HEK293 (cell line): ENCODE data around the gene PDE4B.

Experiments used
- HOXC10 ChIP-seq: sonication (generic); formaldehyde crosslinking; IDR thresholded peaks from 2 replicates; pipeline ENCODE4 v1.8.1; 2023; ENCODE audit warnings: mild to moderate bottlenecking, missing genetic modification reagents
- OSR2 ChIP-seq: fragments of 450-650 bp; formaldehyde crosslinking; IDR thresholded peaks from 2 replicates; pipeline ENCODE4 v1.5.1; 2016; ENCODE audit warnings: missing biosample characterization, missing genetic modification characterization
- OVOL3 ChIP-seq: fragments of 450-650 bp; formaldehyde crosslinking; IDR thresholded peaks from 2 replicates; pipeline ENCODE4 v1.5.1; 2016; ENCODE audit warnings: missing biosample characterization, missing genetic modification characterization
- SETDB1 ChIP-seq: IDR thresholded peaks from one replicate; pipeline ENCODE4 v1.6.1; 2017; ENCODE audit warnings: mild to moderate bottlenecking, low read length, moderate library complexity, mixed read lengths; ENCODE audit not compliant: insufficient read length
- TCF7L2 ChIP-seq: IDR thresholded peaks from 2 replicates; pipeline ENCODE4 v1.6.1; 2011; ENCODE audit warnings: low read depth, mild to moderate bottlenecking, inconsistent platforms, low read length, moderate library complexity, borderline replicate concordance
- ZFP3 ChIP-seq: fragments of 450-650 bp; formaldehyde crosslinking; IDR thresholded peaks from 2 replicates; pipeline ENCODE4 v1.5.1; 2016; ENCODE audit warnings: low read depth, missing biosample characterization, missing genetic modification characterization
- ZFP69B ChIP-seq: fragments of 450-650 bp; formaldehyde crosslinking; IDR thresholded peaks from 2 replicates; pipeline ENCODE4 v1.5.1; 2016; ENCODE audit warnings: missing biosample characterization, missing genetic modification characterization
- ZNF140 ChIP-seq: fragments of 450-650 bp; formaldehyde crosslinking; IDR thresholded peaks from 2 replicates; pipeline ENCODE4 v1.5.1; 2016; ENCODE audit warnings: missing biosample characterization, missing genetic modification characterization
- ZNF174 ChIP-seq: fragments of 450-650 bp; formaldehyde crosslinking; IDR thresholded peaks from 2 replicates; pipeline ENCODE4 v1.5.0; 2017; ENCODE audit warnings: missing biosample characterization, mild to moderate bottlenecking, missing genetic modification characterization
- ZNF2 ChIP-seq: fragments of 450-650 bp; formaldehyde crosslinking; IDR thresholded peaks from 2 replicates; pipeline ENCODE4 v1.5.1; 2016; ENCODE audit warnings: missing biosample characterization, missing genetic modification characterization
- ZNF202 ChIP-seq: fragments of 450-650 bp; formaldehyde crosslinking; IDR thresholded peaks from 2 replicates; pipeline ENCODE4 v1.5.1; 2016; ENCODE audit warnings: missing biosample characterization, missing genetic modification characterization, borderline replicate concordance
- ZNF416 ChIP-seq: fragments of 450-650 bp; formaldehyde crosslinking; IDR thresholded peaks from 2 replicates; pipeline ENCODE4 v1.5.1; 2016; ENCODE audit warnings: missing biosample characterization, missing genetic modification characterization
- ZNF501 ChIP-seq: fragments of 450-650 bp; formaldehyde crosslinking; IDR thresholded peaks from 2 replicates; pipeline ENCODE4 v1.5.1; 2016; ENCODE audit warnings: missing biosample characterization, missing genetic modification characterization
- ZNF530 ChIP-seq: fragments of 450-650 bp; formaldehyde crosslinking; IDR thresholded peaks from 2 replicates; pipeline ENCODE4 v1.5.1; 2016; ENCODE audit warnings: low read depth, missing biosample characterization, missing genetic modification characterization
- ZNF555 ChIP-seq: fragments of 450-650 bp; formaldehyde crosslinking; conservative IDR thresholded peaks from 2 replicates; pipeline ENCODE4 v1.5.1; 2017; ENCODE audit warnings: missing biosample characterization, mild to moderate bottlenecking, missing genetic modification characterization, inconsistent platforms
- ZNF610 ChIP-seq: fragments of 450-650 bp; formaldehyde crosslinking; IDR thresholded peaks from 2 replicates; pipeline ENCODE4 v1.5.1; 2016; ENCODE audit warnings: missing biosample characterization, missing genetic modification characterization, borderline replicate concordance
- ZNF776 ChIP-seq: fragments of 450-650 bp; formaldehyde crosslinking; IDR thresholded peaks from 2 replicates; pipeline ENCODE4 v1.5.0; 2017; ENCODE audit warnings: missing biosample characterization, missing genetic modification characterization, borderline replicate concordance
- ZNF785 ChIP-seq: fragments of 450-650 bp; formaldehyde crosslinking; IDR thresholded peaks from 2 replicates; pipeline ENCODE4 v1.5.1; 2016; ENCODE audit warnings: missing biosample characterization, missing genetic modification characterization
- TF ChIP-seq, protein P1 (sequence below): fragments of 450-650 bp; formaldehyde crosslinking; IDR thresholded peaks from 2 replicates; pipeline ENCODE4 v1.5.1; 2016; ENCODE audit warnings: missing biosample characterization, missing genetic modification characterization
- TF ChIP-seq, protein P2 (sequence below): fragments of 450-650 bp; formaldehyde crosslinking; IDR thresholded peaks from 2 replicates; pipeline ENCODE4 v1.5.1; 2016; ENCODE audit warnings: missing biosample characterization, missing genetic modification characterization
- TF ChIP-seq, protein P3 (sequence below): fragments of 450-650 bp; IDR thresholded peaks from 2 replicates; pipeline ENCODE4 v1.5.1; 2018; ENCODE audit warnings: missing biosample characterization, missing genetic modification characterization
- TF ChIP-seq, protein P4 (sequence below): fragments of 450-650 bp; formaldehyde crosslinking; IDR thresholded peaks from 2 replicates; pipeline ENCODE4 v1.5.1; 2016; ENCODE audit warnings: missing biosample characterization, missing genetic modification characterization, borderline replicate concordance

PDE4B gene

DNA sequence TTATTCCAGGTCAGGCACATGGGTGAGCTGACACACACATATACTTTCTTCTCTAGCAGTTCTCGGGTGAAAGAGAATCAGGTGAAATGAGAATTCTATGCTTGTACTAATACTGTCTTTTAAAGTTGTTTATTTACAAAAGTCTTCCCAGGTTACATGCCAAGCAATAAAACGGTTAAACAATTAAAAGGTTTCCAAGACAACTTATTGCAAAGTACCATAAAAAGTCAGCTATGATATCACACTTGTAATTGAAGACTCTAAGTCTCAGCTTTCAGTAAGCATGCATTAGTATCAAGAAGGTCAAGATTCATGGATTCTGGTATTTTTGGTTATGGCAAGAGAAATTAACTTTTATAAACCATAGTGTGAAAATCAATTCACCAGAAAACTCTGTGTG lies 171.4 kb downstream of the PDE4B start (continued):
- TF ChIP-seq, protein P1, sequence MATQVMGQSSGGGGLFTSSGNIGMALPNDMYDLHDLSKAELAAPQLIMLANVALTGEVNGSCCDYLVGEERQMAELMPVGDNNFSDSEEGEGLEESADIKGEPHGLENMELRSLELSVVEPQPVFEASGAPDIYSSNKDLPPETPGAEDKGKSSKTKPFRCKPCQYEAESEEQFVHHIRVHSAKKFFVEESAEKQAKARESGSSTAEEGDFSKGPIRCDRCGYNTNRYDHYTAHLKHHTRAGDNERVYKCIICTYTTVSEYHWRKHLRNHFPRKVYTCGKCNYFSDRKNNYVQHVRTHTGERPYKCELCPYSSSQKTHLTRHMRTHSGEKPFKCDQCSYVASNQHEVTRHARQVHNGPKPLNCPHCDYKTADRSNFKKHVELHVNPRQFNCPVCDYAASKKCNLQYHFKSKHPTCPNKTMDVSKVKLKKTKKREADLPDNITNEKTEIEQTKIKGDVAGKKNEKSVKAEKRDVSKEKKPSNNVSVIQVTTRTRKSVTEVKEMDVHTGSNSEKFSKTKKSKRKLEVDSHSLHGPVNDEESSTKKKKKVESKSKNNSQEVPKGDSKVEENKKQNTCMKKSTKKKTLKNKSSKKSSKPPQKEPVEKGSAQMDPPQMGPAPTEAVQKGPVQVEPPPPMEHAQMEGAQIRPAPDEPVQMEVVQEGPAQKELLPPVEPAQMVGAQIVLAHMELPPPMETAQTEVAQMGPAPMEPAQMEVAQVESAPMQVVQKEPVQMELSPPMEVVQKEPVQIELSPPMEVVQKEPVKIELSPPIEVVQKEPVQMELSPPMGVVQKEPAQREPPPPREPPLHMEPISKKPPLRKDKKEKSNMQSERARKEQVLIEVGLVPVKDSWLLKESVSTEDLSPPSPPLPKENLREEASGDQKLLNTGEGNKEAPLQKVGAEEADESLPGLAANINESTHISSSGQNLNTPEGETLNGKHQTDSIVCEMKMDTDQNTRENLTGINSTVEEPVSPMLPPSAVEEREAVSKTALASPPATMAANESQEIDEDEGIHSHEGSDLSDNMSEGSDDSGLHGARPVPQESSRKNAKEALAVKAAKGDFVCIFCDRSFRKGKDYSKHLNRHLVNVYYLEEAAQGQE: no peak
- TF ChIP-seq ZNF530 (tag by site-specific recombination) (no peak), ZFP3 (tag by site-specific recombination) (no peak), ZNF501 (tag by site-specific recombination) (no peak), ZNF555 (no peak), SETDB1 (no peak), TCF7L2 (no peak), OSR2 (tag by site-specific recombination) (peak; percentile 59; the same call in 1 of the 2 replicates), OVOL3 (tag by site-specific recombination) (peak; percentile 59; the same call in 1 of the 2 replicates), ZNF776 (tag by site-specific recombination) (no peak), ZNF610 (no peak), ZNF140 (tag by site-specific recombination) (no peak), ZNF202 (no peak), ZNF785 (tag by site-specific recombination) (no peak), ZNF416 (no peak), ZFP69B (tag by site-specific recombination) (no peak), HOXC10 (CRISPR knock-in tag) (no peak), ZNF2 (tag by site-specific recombination) (0 out of 2 replicates have a peak, but pooled peaks have one; percentile 13), ZNF174 (tag by site-specific recombination) (no peak)
- TF ChIP-seq, protein P2, sequence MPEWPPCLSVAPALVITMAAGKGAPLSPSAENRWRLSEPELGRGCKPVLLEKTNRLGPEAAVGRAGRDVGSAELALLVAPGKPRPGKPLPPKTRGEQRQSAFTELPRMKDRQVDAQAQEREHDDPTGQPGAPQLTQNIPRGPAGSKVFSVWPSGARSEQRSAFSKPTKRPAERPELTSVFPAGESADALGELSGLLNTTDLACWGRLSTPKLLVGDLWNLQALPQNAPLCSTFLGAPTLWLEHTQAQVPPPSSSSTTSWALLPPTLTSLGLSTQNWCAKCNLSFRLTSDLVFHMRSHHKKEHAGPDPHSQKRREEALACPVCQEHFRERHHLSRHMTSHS (tag by site-specific recombination): no peak
- TF ChIP-seq, protein P3, sequence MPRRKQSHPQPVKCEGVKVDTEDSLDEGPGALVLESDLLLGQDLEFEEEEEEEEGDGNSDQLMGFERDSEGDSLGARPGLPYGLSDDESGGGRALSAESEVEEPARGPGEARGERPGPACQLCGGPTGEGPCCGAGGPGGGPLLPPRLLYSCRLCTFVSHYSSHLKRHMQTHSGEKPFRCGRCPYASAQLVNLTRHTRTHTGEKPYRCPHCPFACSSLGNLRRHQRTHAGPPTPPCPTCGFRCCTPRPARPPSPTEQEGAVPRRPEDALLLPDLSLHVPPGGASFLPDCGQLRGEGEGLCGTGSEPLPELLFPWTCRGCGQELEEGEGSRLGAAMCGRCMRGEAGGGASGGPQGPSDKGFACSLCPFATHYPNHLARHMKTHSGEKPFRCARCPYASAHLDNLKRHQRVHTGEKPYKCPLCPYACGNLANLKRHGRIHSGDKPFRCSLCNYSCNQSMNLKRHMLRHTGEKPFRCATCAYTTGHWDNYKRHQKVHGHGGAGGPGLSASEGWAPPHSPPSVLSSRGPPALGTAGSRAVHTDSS: no peak
- TF ChIP-seq, protein P4, sequence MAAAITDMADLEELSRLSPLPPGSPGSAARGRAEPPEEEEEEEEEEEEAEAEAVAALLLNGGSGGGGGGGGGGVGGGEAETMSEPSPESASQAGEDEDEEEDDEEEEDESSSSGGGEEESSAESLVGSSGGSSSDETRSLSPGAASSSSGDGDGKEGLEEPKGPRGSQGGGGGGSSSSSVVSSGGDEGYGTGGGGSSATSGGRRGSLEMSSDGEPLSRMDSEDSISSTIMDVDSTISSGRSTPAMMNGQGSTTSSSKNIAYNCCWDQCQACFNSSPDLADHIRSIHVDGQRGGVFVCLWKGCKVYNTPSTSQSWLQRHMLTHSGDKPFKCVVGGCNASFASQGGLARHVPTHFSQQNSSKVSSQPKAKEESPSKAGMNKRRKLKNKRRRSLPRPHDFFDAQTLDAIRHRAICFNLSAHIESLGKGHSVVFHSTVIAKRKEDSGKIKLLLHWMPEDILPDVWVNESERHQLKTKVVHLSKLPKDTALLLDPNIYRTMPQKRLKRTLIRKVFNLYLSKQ (tag by site-specific recombination): no peak
- TF ChIP-seq, all 188 proteins: peak for 26
